Suppressor macrophage treated with lipopolysaccharide for 4 hours (primary cell): ENCODE measurements around the gene ASH1L.
"Not testable (repeated sequence)": the region's sequence is repeated elsewhere in the genome, so short reads cannot be mapped to it uniquely, and the experiment has no call there.

Source experiments
- DNase-seq: peaks from one replicate; pipeline ENCODE4 v3.0.0-alpha.2; 2020

Gene ASH1L

DNA sequence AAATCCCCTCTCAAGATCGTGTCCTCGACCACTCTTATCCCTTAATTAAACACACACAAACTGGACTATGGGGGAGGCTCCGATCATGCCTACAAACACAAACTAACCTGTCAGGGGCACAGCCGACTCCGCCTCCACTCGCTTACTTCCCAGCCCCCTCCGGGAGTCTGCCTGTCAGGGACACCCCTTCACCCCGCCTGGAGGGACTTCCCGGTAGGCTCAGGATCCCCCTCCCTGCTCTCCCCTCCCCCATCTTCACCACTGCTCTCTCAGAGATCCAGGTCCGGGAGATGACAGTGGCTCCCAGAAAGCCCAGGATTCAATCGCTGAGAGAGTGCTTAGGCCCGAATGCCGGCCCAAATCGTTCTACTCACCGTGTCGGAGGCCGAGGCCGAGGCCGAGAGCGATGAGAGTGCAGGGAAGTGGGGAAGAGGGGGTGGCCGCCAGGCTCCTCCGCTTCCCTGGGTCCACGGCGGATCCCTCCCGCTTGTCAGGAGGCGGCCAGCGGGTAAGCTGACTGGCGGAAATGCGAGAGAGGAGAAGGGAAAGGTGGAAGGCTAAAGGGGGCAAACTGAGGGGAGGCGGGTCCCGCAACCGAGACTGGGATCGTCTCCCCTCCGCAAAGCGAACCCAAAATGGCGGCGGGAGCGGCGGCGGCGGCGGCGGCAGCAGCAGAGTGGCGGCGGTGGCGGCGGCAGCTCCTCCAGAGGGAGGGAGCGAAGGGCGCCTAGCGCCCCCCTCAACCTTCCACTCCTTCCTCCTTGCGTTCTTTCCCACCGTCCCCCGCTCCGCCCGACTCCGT is 623 bp downstream of the ASH1L start:
- DNase-seq = peak; percentile 44

- no peak for DNase-seq
Measured at GRCh38 chr1:155555915-155556314, 6.7 kb downstream of the ASH1L start.

DNA sequence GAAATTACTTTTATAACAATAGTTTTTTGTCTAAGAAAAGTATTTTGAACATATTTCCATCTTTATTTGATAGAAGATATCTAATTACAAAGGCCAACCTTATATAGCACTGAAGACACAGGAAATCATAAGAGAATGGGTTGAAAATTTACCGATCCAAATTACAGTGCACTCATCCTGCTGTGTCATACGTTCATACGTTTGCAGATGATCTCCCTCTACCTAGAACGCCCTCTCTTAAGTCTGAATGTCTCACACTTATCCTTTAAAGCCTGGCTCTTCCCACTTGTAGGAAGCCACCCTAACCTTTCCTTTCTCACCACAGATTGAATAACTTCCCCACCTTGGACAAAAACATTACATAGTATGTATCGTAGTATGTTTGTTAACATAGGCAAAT is 9.3 kb downstream of the ASH1L start:
- DNase-seq = no peak

DNA sequence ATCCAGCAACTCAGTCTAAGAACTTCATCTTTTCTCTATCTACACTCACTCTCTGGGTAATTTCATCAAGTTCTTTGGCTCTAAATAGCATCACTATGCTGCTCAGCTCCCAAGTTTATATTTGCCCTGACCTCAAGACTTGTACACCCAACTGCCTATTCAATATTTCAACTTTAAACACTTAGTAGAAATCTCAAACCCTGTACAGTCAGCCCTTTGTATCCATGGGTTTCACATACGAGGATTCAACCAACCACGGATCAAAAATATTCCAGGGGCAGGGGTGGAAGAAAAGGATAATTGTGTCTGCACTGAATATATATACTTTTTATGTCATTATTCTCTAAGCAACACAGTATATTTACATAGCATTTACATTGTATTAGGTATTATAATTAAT is 13.9 kb downstream of the ASH1L start:
- DNase-seq = no peak

- DNase-seq = no peak
Measured at GRCh38 chr1:155540000-155540874, 22.4 kb downstream of the ASH1L start.

GRCh38 chr1:155537193-155537592 is 25.4 kb downstream of the ASH1L start:
- DNase-seq = no peak

- no peak for DNase-seq
Measured at GRCh38 chr1:155531624-155532023, 31.0 kb downstream of the ASH1L start.

DNA sequence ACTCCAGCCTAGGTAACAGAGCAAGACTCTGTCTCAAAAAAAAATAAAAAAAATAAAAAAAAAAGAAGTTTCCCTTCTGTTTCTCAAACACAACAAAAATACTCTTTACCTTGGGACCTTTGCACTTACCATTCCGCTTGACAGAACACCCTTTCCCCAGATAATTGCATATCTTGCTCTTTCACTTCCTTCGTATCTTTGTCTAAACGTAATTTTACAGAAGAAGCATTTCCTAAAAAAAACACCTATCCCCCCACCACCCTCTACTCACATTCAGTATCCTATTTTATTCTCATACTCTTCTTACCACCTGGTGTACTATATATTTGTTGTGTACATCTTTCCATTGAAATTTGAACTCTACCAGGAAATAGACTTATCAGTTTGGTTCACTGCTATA is 32.7 kb downstream of the ASH1L start:
- no peak for DNase-seq

DNA sequence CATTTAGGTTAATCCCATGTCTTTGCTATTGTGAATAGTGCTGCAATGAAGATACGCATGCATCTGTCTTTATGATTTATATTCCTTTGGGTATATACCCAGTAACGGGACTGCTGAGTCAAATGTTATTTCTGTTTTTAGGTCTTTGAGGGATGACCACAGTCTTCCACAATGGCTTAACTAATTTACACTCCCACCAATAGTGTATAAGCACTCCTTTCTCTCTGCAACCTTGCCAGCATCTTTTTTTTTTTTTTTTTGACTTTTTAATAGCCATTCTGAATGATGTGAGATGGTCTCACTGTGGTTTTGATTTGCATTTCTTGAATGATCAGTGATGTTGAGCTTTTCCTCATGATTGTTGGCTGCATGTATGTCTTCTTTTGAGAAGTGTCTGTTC is 33.5 kb downstream of the ASH1L start:
- no peak for DNase-seq

DNA sequence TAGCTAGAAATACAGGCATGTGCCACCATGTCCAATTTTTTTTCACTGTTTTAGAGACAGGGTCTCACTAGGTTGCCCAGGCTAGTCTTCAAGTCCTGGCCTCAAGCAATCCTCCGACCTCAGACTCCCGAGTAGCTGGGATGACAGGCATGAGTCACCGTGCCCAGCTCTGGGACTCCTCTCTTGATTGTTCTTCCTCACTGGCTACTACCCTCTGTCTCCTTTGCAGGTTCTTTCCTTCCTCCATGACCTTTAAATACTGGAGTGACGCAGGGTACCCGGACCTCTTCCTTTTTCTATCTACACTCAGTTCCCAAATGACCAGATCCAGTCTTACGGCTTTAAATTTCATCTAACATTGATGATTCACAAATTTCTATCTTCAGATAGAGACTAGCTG is 34.9 kb downstream of the ASH1L start:
- peak; percentile 94 for DNase-seq

DNA sequence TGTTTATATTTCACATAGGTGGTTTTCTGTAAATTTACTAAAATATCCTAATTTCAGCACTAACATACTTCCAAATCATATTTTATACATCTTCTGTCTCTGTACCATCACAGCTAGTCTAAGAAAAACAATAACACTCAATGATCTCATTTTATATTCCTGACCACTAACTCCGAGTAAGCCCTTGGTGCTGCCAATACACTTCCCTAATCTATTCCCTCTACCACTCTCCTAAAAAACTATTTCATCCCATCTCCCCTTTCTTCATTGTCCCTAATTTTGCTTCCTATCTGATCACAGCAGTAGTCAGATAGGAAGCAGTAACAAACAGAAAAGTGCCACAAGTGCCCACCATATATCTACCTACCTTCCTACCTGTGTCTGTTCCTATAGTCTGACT is 36.2 kb downstream of the ASH1L start:
- no peak for DNase-seq

DNA sequence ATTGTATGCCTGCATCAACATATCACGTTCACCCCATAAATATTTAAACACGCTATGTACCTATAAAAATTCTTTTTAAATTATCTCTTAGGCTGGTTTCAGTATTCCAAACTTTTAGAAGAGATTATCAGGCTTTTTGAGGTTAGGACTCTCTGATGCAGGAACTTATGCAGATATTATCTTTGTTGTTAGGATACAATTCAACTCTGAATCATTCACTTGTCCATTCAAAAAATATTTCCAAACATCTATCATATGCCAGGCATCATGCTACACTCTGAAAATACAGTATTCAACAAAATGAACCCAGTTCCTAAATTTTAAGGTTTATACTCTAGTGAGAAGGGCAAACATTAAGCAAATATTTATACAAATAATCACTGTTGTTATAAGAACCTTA is 40.5 kb downstream of the ASH1L start:
- DNase-seq = no peak

GRCh38 chr1:155518484-155518883 is 44.1 kb downstream of the ASH1L start:
- no peak for DNase-seq

- no peak for DNase-seq
Measured at GRCh38 chr1:155514582-155515187, 47.9 kb downstream of the ASH1L start.

GRCh38 chr1:155513300-155513916 is 49.2 kb downstream of the ASH1L start:
- DNase-seq = peak; percentile 83

DNA sequence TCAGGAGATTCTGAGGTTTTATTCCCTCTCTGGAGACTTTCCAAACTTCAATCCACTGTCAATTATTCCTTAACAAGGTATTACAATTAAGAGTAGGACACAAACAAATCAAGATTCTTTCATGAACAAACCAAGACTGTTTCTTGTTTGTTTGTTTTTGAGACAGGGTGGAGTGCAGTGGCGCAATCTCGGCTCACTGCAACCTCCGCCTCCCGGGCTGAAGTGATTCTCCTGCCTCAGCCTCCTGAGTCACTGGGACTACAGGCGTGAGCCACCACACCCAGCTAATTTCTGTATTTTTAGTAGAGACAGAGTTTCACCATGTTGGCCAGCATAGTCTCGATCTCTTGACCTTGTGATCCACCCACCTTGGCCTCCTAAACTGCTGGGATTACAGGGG is 51.2 kb downstream of the ASH1L start:
- peak; percentile 36 for DNase-seq

DNA sequence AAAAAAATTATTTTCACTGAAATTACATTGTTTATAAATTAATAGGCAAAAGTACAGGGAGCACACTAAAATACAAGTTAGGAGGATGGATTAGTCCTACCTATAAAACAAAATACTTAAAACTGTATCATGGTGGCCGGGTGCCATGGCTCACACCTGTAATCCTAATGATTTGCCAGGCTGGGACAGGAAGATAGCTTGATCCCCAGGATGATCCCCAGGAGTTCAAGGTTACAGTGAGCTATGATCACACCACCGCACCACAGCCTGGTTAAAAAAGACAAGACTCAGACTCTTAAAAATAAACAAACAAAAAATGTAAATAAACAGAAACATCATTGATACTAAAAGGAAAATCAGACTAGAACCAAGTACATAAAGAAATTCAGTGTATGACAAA is 53.5 kb downstream of the ASH1L start:
- DNase-seq = no peak

DNA sequence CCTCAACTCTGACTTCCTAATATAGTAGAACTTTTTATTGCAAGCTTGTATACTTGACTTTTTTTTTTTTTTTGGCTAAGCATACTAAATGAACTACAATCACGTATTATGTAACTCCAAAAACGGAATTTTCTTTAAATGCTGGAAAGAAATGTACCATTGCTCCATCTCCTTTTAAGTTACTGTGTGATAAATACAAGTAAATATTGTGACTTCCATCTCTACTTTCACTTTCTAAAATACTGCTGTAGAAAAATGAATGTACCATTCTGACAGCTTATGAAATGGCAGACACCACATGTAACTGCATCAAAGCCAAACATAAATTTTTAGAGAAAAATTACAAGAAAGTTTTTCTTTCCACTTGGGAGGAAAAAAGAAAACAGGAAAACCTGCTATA is 54.7 kb downstream of the ASH1L start:
- DNase-seq = peak; percentile 66

DNA sequence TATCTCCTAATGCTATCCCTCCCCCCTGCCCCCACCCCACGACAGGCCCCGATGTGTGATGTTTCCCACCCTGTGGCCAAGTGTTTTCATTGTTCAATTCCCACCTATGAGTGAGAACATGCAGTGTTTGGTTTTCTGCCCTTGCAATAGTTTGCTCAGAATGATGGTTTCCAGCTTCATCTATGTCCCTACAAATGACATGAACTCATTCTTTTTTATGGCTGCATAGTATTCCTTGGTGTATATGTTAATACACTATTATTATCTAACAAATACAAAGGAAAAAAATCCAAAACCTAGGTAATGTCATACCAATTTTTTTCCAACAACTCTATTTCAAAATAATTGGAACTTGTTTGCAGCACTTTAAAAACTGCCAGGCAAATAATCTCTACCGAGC is 56.6 kb downstream of the ASH1L start:
- not testable (repeated sequence) for DNase-seq

DNA sequence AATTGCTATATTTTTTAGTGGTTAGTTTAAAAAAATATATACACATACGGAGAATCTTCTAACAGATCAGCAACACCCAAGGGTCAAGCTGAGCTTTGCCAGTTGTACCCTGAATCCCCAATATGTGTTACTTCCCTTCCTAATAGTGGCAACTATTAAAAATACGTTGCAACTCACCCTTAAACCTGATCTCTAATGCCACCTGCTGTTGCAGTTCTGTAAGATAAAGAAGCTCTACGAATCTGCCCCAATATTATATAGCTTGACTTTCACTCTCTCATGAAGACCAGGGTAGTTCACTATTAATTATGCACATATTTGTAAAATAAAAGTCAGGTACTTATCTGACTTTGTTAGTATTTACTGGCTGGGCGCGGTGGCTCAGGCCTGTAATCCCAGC is 58.4 kb downstream of the ASH1L start:
- DNase-seq = peak; percentile 50

DNA sequence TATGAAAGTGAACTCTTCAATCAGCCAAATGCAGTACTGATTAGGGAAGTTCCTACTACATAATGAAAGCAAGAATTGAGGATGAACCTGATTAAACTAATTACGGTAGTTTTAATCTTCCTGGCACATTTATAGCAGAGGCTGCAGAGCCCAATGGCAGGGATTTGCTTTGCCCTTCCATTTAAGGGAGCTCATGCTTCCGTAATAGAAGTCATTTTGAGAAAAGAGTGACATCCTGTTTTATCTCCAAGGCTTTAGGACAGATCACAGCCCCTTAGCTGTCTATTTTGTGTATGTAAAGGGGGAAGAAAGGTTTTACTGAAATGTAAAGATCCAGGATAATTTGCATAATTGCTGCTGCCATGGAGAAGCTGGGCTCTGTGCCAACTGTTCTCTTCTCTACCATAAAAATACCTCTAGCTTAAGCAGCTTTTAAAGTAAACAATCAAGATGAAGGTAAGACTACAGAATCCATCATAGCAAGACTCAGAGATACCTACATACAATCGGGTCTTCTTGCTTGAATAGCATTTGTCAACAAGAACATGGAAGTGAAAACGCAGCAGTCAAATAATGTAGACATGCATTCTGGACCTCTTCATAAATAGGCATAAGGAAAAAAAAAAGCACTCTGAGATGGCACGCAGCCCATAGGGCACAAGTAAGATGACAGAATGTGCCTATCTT is 62.5 kb downstream of the ASH1L start:
- peak; percentile 40 for DNase-seq

DNA sequence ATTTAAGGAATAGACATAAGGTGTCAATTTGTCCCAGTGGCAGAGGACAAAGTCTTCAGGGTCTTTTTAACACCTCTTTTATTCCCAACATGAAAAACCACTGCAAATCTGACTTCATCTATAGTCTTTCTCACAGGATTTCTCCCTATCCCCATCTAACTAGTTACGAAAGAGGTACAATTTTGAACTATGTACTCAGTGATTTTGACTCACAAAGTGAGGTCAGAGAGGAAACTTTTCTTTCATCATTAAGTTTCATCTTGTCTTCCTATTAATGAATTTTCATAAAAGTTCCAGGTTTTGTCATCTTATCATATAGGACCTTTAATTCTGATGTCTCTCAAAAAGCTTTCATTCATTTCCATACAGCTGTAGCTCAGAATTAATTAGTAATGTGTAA is 63.3 kb downstream of the ASH1L start:
- peak; percentile 81 for DNase-seq

- DNase-seq = not testable (repeated sequence)
Measured at GRCh38 chr1:155493595-155493994, 69.0 kb downstream of the ASH1L start.
